ENCODE results near the gene ZBTB5.

DNA sequence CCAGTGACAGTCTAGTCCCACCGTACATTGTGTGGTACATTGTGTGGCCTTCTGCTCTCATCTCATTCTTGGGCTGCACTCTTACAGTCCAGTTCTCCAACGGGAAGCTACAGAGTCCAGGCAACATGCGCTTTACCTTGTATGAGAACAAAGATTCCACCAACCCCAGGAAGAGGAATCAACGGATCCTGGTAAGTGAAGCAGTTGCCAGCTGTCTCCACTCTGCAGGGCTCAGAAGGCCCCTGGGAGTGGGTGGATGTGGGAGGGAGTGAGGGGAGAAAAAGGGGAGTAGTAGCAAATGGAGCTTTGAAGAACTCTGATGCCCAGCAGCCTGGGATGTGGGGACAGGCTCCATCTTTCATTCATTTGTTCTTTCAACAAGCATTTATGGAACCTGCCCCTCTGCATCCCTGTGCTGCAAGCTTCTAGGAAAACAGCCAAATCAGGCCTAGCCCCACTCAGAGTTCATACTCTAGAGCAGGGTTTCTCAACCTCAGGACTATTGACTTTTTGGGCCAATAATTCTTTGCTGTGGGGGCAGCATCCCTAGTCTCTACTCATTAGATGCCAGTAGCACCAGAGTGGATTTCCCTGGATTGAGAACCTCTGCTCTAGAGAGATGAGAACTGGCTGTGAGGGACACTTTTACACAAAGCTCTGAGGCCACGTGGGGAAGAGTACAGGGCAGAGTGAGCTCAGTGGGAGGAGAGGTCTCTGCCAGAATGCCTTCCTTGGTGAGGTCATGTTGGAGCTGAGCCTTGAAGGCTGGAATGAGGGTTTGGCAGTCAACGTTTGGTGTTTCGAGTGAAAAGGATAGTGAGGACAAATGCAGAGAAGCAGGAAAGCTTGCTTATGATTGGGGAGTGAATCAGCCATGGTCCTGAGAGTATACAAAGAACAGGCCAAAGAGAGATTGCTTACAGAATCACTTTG, 21.6 kb upstream of the ZBTB5 start:
- TF ChIP-seq, protein P1, sequence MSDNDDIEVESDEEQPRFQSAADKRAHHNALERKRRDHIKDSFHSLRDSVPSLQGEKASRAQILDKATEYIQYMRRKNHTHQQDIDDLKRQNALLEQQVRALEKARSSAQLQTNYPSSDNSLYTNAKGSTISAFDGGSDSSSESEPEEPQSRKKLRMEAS (IDR thresholded peaks at IDR 0.05), result peak; percentile 68
- TF ChIP-seq, protein P2, sequence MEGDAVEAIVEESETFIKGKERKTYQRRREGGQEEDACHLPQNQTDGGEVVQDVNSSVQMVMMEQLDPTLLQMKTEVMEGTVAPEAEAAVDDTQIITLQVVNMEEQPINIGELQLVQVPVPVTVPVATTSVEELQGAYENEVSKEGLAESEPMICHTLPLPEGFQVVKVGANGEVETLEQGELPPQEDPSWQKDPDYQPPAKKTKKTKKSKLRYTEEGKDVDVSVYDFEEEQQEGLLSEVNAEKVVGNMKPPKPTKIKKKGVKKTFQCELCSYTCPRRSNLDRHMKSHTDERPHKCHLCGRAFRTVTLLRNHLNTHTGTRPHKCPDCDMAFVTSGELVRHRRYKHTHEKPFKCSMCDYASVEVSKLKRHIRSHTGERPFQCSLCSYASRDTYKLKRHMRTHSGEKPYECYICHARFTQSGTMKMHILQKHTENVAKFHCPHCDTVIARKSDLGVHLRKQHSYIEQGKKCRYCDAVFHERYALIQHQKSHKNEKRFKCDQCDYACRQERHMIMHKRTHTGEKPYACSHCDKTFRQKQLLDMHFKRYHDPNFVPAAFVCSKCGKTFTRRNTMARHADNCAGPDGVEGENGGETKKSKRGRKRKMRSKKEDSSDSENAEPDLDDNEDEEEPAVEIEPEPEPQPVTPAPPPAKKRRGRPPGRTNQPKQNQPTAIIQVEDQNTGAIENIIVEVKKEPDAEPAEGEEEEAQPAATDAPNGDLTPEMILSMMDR (IDR thresholded peaks at IDR 0.05; ENCODE audit: low read depth, low read length, missing input control), result no peak
- TF ChIP-seq, protein P3, sequence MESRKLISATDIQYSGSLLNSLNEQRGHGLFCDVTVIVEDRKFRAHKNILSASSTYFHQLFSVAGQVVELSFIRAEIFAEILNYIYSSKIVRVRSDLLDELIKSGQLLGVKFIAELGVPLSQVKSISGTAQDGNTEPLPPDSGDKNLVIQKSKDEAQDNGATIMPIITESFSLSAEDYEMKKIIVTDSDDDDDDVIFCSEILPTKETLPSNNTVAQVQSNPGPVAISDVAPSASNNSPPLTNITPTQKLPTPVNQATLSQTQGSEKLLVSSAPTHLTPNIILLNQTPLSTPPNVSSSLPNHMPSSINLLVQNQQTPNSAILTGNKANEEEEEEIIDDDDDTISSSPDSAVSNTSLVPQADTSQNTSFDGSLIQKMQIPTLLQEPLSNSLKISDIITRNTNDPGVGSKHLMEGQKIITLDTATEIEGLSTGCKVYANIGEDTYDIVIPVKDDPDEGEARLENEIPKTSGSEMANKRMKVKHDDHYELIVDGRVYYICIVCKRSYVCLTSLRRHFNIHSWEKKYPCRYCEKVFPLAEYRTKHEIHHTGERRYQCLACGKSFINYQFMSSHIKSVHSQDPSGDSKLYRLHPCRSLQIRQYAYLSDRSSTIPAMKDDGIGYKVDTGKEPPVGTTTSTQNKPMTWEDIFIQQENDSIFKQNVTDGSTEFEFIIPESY (IDR thresholded peaks at IDR 0.05), result peak; percentile 38
- TF ChIP-seq GABPA (IDR thresholded peaks at IDR 0.05 in 1 of 2, conservative IDR thresholded peaks at IDR 0.05 in 1 of 2), result peak in 1 of 2 donors; percentile 63
- peak in 1 of 2 donors; percentile 39 for TF ChIP-seq EGR1 (IDR thresholded peaks at IDR 0.05; ENCODE audit: low read depth in 2 of 2)
- TF ChIP-seq, protein P4, sequence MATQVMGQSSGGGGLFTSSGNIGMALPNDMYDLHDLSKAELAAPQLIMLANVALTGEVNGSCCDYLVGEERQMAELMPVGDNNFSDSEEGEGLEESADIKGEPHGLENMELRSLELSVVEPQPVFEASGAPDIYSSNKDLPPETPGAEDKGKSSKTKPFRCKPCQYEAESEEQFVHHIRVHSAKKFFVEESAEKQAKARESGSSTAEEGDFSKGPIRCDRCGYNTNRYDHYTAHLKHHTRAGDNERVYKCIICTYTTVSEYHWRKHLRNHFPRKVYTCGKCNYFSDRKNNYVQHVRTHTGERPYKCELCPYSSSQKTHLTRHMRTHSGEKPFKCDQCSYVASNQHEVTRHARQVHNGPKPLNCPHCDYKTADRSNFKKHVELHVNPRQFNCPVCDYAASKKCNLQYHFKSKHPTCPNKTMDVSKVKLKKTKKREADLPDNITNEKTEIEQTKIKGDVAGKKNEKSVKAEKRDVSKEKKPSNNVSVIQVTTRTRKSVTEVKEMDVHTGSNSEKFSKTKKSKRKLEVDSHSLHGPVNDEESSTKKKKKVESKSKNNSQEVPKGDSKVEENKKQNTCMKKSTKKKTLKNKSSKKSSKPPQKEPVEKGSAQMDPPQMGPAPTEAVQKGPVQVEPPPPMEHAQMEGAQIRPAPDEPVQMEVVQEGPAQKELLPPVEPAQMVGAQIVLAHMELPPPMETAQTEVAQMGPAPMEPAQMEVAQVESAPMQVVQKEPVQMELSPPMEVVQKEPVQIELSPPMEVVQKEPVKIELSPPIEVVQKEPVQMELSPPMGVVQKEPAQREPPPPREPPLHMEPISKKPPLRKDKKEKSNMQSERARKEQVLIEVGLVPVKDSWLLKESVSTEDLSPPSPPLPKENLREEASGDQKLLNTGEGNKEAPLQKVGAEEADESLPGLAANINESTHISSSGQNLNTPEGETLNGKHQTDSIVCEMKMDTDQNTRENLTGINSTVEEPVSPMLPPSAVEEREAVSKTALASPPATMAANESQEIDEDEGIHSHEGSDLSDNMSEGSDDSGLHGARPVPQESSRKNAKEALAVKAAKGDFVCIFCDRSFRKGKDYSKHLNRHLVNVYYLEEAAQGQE (IDR thresholded peaks at IDR 0.05), result no peak
- peak; percentile 80 for TF ChIP-seq SP1 (IDR thresholded peaks at IDR 0.05)
- TF ChIP-seq RXRA (IDR thresholded peaks at IDR 0.05), result peak; percentile 95 to 98
- TF ChIP-seq, protein P5, sequence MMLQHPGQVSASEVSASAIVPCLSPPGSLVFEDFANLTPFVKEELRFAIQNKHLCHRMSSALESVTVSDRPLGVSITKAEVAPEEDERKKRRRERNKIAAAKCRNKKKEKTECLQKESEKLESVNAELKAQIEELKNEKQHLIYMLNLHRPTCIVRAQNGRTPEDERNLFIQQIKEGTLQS (IDR thresholded peaks at IDR 0.05), result peak; percentile 54
- peak in 1 of 2 donors; percentile 77 for TF ChIP-seq JUND (IDR thresholded peaks at IDR 0.05)
- peak; percentile 54 to 63 for TF ChIP-seq RAD21 (IDR thresholded peaks at IDR 0.05)
- TF ChIP-seq TAF1 (conservative IDR thresholded peaks at IDR 0.05), result no peak
- TF ChIP-seq FOXA2 (IDR thresholded peaks at IDR 0.05), result peak; percentile 56
- TF ChIP-seq FOXA1 (IDR thresholded peaks at IDR 0.05), result no peak

Measured in liver (tissue), 3 donors.